K562 (cell line): ENCODE measurements around the gene THADA. TPM values are rescaled to one million over a fixed set of nuclear protein-coding genes. Genes with fewer than 3 reads are reported as not detected.

ENCODE experiments used
- EWSR1 ChIP-seq: fragments of 450-650 bp; IDR thresholded peaks from 2 replicates; pipeline ENCODE4 v1.6.1; 2018; ENCODE audit warnings: borderline replicate concordance, mild to moderate bottlenecking, low read depth, moderate library complexity; ENCODE audit not compliant: partially characterized antibody
- MCM3 ChIP-seq: fragments of 450-650 bp; IDR thresholded peaks from 2 replicates; pipeline ENCODE4 v1.6.1; 2016
- MEF2A ChIP-seq: IDR thresholded peaks from 2 replicates; pipeline ENCODE4 v1.6.1; 2011; ENCODE audit warnings: low read depth, mild to moderate bottlenecking, low read length, moderate library complexity; ENCODE audit not compliant: control insufficient read depth
- RBFOX2 ChIP-seq: fragments of 200-400 bp; formaldehyde crosslinking; IDR thresholded peaks from 2 replicates; pipeline ENCODE4 v1.6.1; 2017; ENCODE audit warnings: low read depth, mild to moderate bottlenecking, low read length, moderate library complexity
- SMARCE1 ChIP-seq: fragments of 450-650 bp; IDR thresholded peaks from 2 replicates; pipeline ENCODE4 v1.7.1; 2016; ENCODE audit warnings: mild to moderate bottlenecking
- SRF ChIP-seq, 2 experiments: fragments of 250-450, 450-650 bp in 1 of 2; sonication (Bioruptor Pico) in 1 of 2; sonication (generic) in 1 of 2; formaldehyde crosslinking; IDR thresholded peaks; 2 replicates each; pipeline versions ENCODE4 v1.5.0 to v1.5.1; 2020 to 2022; ENCODE audit warnings: mild to moderate bottlenecking in 1 of 2, missing genetic modification reagents in 1 of 2
- SRSF3 ChIP-seq: fragments of 200-400 bp; formaldehyde crosslinking; IDR thresholded peaks from 2 replicates; pipeline ENCODE4 v1.6.1; 2016; ENCODE audit warnings: mild to moderate bottlenecking, low read length, moderate library complexity; ENCODE audit not compliant: insufficient read depth
- TBP ChIP-seq: optimal IDR thresholded peaks from 2 replicates; pipeline ENCODE3; 2011; ENCODE audit warnings: low read depth, low read length, improper control_type of control experiment
- YY1 ChIP-seq, 3 experiments: IDR thresholded peaks; 2 replicates each; pipeline ENCODE4 v1.6.1; 2011; ENCODE audit warnings: low read length in 2 of 3, mild to moderate bottlenecking in 2 of 3, moderate library complexity in 2 of 3, borderline replicate concordance in 1 of 3, control low read depth in 1 of 3, low read depth in 1 of 3; ENCODE audit not compliant: insufficient read depth in 3 of 3, insufficient replicate concordance in 2 of 3, control insufficient read depth in 1 of 3, insufficient read length in 1 of 3; ENCODE audit errors: extremely low read depth in 1 of 3
- ZFP1 ChIP-seq: fragments of 450-650 bp; formaldehyde crosslinking; IDR thresholded peaks from 2 replicates; pipeline ENCODE4 v1.4.0; 2020; ENCODE audit warnings: mild to moderate bottlenecking, mixed read lengths
- ZFPM2 ChIP-seq: fragments of 250-450 bp; sonication (Bioruptor Pico); IDR thresholded peaks from 2 replicates; pipeline ENCODE4 v1.5.1; 2022; ENCODE audit warnings: mild to moderate bottlenecking
- ZNF140 ChIP-seq: fragments of 250-450 bp; sonication (Bioruptor Pico); IDR thresholded peaks from 2 replicates; pipeline ENCODE4 v1.8.0; 2021; ENCODE audit warnings: moderate library complexity, mild to moderate bottlenecking, inconsistent platforms
- ZNF263 ChIP-seq: sonication (generic); formaldehyde crosslinking; IDR thresholded peaks from 2 replicates; pipeline ENCODE4 v1.8.0; 2022; ENCODE audit warnings: mild to moderate bottlenecking, missing genetic modification reagents, borderline replicate concordance
- ZNF695 ChIP-seq: fragments of 450-650 bp; formaldehyde crosslinking; IDR thresholded peaks from 2 replicates; pipeline ENCODE4 v1.4.0; 2020; ENCODE audit warnings: mild to moderate bottlenecking, moderate library complexity
- polyA plus RNA-seq, 8 experiments: library from polyadenylated mRNA; depleted of rRNA in 4 of 8; stranded (reverse) in 5 of 8; unstranded in 3 of 8; fragments of >200 nt; fragmentation: Nextera tagmentation in 2 of 8; fragmentation: Illumina TruSeq in 1 of 8; extraction: Ambion mirVana in 2 of 8; extraction: Trizol in 1 of 8; gene quantifications; 2 replicates each; pipeline versions ENCODE4 v1.2.1 to v1.2.3, GENCODE V29; 2011 to 2014; ENCODE audit warnings: inconsistent platforms in 1 of 8, missing spikeins in 1 of 8
- total RNA-seq, 7 experiments: library from RNA; depleted of rRNA in 6 of 7; stranded (reverse); fragments of >200 nt in 6 of 7; fragmentation: Illumina TruSeq in 2 of 7; extraction: Trizol in 2 of 7; gene quantifications; 2 replicates each; pipeline versions ENCODE4 v1.2.1 to v1.2.3, GENCODE V29; 2011 to 2021; ENCODE audit warnings: low replicate concordance in 1 of 7
- TF ChIP-seq, protein P1 (sequence below): fragments of 450-650 bp; IDR thresholded peaks from 2 replicates; pipeline ENCODE4 v1.6.1; 2017; ENCODE audit warnings: antibody characterized with exemption
- TF ChIP-seq, protein P2 (sequence below): sonication (generic); formaldehyde crosslinking; IDR thresholded peaks from 2 replicates; pipeline ENCODE4 v1.9.0; 2022; ENCODE audit warnings: mild to moderate bottlenecking, missing genetic modification reagents
- TF ChIP-seq, protein P3 (sequence below): fragments of 250-450 bp; sonication (Bioruptor Pico); IDR thresholded peaks from 2 replicates; pipeline ENCODE4 v1.8.0; 2021; ENCODE audit warnings: borderline replicate concordance, mild to moderate bottlenecking, moderate library complexity; ENCODE audit not compliant: poor library complexity, severe bottlenecking
- TF ChIP-seq, protein P4 (sequence below), 2 experiments: IDR thresholded peaks in 1 of 2; conservative IDR thresholded peaks in 1 of 2; 2 replicates each; pipeline ENCODE4 v1.6.1; 2016; ENCODE audit warnings: low read depth in 2 of 2, mild to moderate bottlenecking in 1 of 2, missing compliant biosample characterization in 1 of 2, missing genetic modification characterization in 1 of 2, moderate library complexity in 1 of 2

Gene THADA
- total and polyA plus RNA-seq, 9 of the 15 experiments (the other 6 are each of a cell fraction or from before 2014, with no cell fraction given) = 17.8 to 34.7 (median 31.9) TPM

DNA sequence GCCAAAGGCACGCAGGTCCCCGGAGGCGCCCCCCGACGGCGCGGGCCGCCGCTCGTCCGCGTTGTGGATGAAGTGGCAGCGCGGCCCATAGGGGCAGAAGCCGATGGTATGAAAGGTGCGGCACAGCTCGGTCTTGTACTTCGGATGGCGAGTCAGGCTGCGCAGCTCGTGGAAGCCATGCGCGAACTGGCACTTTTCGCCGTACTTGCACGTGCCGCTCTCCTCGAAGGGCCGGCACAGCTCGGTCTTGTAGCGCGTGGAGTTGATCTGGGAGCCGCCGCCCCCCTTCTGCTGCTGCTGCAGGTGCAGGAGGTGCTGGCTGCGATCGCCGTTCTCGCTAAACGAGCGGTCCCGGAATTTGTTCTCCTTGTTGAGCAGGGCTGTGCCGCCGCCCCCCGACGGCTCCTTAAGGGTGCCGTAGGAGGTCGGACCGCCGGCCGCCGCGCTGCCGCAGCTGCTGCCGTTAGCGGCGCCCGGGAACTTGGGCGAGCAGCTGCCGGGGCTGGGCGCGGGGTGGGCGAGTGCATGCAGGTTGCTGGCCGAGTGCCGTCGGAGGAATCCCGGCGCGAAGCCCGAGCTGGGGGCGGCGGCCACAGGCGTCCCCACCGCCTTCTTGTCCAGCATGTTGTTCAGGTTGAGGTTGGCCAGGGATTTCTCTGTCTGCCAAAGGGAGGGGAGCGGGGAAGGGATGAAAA is 370.6 kb downstream of the THADA start (continued):
- TF ChIP-seq YY1 (IDR thresholded peaks at IDR 0.05; ENCODE audit: borderline replicate concordance in 1 of 3, control insufficient read depth in 1 of 3, extremely low read depth in 1 of 3, insufficient read depth in 3 of 3, insufficient read length in 1 of 3, insufficient replicate concordance in 2 of 3, low read depth in 1 of 3, low read length in 2 of 3) = no peak
- no peak for TF ChIP-seq SRSF3
- TF ChIP-seq MEF2A = no peak
- TF ChIP-seq ZFPM2 (CRISPR knock-in tag) = no peak
- TF ChIP-seq ZNF263 (CRISPR knock-in tag) = no peak; the same call in 1 of the 2 replicates
- TF ChIP-seq, protein P1, sequence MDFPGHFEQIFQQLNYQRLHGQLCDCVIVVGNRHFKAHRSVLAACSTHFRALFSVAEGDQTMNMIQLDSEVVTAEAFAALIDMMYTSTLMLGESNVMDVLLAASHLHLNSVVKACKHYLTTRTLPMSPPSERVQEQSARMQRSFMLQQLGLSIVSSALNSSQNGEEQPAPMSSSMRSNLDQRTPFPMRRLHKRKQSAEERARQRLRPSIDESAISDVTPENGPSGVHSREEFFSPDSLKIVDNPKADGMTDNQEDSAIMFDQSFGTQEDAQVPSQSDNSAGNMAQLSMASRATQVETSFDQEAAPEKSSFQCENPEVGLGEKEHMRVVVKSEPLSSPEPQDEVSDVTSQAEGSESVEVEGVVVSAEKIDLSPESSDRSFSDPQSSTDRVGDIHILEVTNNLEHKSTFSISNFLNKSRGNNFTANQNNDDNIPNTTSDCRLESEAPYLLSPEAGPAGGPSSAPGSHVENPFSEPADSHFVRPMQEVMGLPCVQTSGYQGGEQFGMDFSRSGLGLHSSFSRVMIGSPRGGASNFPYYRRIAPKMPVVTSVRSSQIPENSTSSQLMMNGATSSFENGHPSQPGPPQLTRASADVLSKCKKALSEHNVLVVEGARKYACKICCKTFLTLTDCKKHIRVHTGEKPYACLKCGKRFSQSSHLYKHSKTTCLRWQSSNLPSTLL = no peak
- no peak for TF ChIP-seq MCM3
- TF ChIP-seq ZFP1 (CRISPR knock-in tag) = no peak
- TF ChIP-seq SMARCE1 = no peak
- TF ChIP-seq, protein P2, sequence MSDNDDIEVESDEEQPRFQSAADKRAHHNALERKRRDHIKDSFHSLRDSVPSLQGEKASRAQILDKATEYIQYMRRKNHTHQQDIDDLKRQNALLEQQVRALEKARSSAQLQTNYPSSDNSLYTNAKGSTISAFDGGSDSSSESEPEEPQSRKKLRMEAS = peak; percentile 86
- peak; percentile 69 for TF ChIP-seq RBFOX2
- TF ChIP-seq, protein P3, sequence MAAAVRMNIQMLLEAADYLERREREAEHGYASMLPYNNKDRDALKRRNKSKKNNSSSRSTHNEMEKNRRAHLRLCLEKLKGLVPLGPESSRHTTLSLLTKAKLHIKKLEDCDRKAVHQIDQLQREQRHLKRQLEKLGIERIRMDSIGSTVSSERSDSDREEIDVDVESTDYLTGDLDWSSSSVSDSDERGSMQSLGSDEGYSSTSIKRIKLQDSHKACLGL (CRISPR knock-in tag) = no peak
- no peak for TF ChIP-seq EWSR1
- TF ChIP-seq SRF (CRISPR knock-in tag; IDR thresholded peaks at IDR 0.05) = no peak
- no peak for TF ChIP-seq TBP
- TF ChIP-seq, protein P4, sequence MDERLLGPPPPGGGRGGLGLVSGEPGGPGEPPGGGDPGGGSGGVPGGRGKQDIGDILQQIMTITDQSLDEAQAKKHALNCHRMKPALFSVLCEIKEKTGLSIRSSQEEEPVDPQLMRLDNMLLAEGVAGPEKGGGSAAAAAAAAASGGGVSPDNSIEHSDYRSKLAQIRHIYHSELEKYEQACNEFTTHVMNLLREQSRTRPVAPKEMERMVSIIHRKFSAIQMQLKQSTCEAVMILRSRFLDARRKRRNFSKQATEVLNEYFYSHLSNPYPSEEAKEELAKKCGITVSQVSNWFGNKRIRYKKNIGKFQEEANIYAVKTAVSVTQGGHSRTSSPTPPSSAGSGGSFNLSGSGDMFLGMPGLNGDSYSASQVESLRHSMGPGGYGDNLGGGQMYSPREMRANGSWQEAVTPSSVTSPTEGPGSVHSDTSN (CRISPR knock-in tag; IDR thresholded peaks at IDR 0.05; ENCODE audit: low read depth) = no peak
- TF ChIP-seq, protein P4 (tag; conservative IDR thresholded peaks at IDR 0.05; ENCODE audit: low read depth) = no peak
- no peak for TF ChIP-seq ZNF695
- no peak for TF ChIP-seq ZNF140 (CRISPR knock-in tag)
